HepG2 (cell line): Measurements from ENCODE around the gene SORBS2. TPM values are rescaled to one million over a fixed set of nuclear protein-coding genes. Genes with fewer than 3 reads are reported as not detected.

Experiments used
- ADNP ChIP-seq: sonication (generic); formaldehyde crosslinking; IDR thresholded peaks from 2 replicates; pipeline ENCODE4 v1.4.0; 2020; ENCODE audit warnings: missing genetic modification reagents
- ARNT2 ChIP-seq: sonication (generic); formaldehyde crosslinking; IDR thresholded peaks from 2 replicates; pipeline ENCODE4 v1.8.0; 2022; ENCODE audit warnings: mild to moderate bottlenecking, low read depth, missing genetic modification reagents, moderate library complexity
- ATRX ChIP-seq: sonication (generic); formaldehyde crosslinking; IDR thresholded peaks from 2 replicates; pipeline ENCODE4 v1.4.0; 2020; ENCODE audit warnings: missing genetic modification reagents, borderline replicate concordance
- CEBPB ChIP-seq: IDR thresholded peaks from 2 replicates; pipeline ENCODE4 v1.6.1; 2011; ENCODE audit warnings: low read depth, low read length, improper control_type of control experiment, borderline replicate concordance
- CEBPG ChIP-seq: IDR thresholded peaks from 2 replicates; pipeline ENCODE4 v1.6.1; 2016
- CHD2 ChIP-seq: IDR thresholded peaks from 2 replicates; pipeline ENCODE4 v1.6.1; 2011; ENCODE audit warnings: low read depth, low read length, improper control_type of control experiment
- FOXK1 ChIP-seq: sonication (generic); formaldehyde crosslinking; IDR thresholded peaks from 2 replicates; pipeline ENCODE4 v1.4.0; 2020; ENCODE audit warnings: low read depth, missing genetic modification reagents, borderline replicate concordance
- GATAD2A ChIP-seq: IDR thresholded peaks from 2 replicates; pipeline ENCODE4 v1.6.1; 2016
- HDAC2 ChIP-seq: sonication (generic); formaldehyde crosslinking; IDR thresholded peaks from 2 replicates; pipeline ENCODE4 v1.4.0; 2020; ENCODE audit warnings: missing genetic modification reagents
- ISX ChIP-seq: sonication (generic); formaldehyde crosslinking; conservative IDR thresholded peaks from 2 replicates; pipeline ENCODE4 v1.5.0; 2020; ENCODE audit warnings: missing genetic modification reagents
- JDP2 ChIP-seq: sonication (generic); formaldehyde crosslinking; IDR thresholded peaks from 2 replicates; pipeline ENCODE4 v1.8.1; 2022; ENCODE audit warnings: missing genetic modification reagents, borderline replicate concordance
- JUND ChIP-seq: sonication (generic); formaldehyde crosslinking; IDR thresholded peaks from 2 replicates; pipeline ENCODE4 v1.8.0; 2022; ENCODE audit warnings: mild to moderate bottlenecking, missing genetic modification reagents
- KMT2A ChIP-seq: sonication (generic); formaldehyde crosslinking; IDR thresholded peaks from 2 replicates; pipeline ENCODE4 v1.4.0; 2020; ENCODE audit warnings: missing genetic modification reagents
- NR1H2 ChIP-seq: sonication (generic); formaldehyde crosslinking; IDR thresholded peaks from 2 replicates; pipeline ENCODE4 v1.8.1; 2022; ENCODE audit warnings: low read depth, missing genetic modification reagents, borderline replicate concordance
- RORA ChIP-seq: sonication (generic); formaldehyde crosslinking; IDR thresholded peaks from 2 replicates; pipeline ENCODE4 v1.5.0; 2020; ENCODE audit warnings: mild to moderate bottlenecking, missing genetic modification reagents, moderate library complexity
- SAP130 ChIP-seq: IDR thresholded peaks from 2 replicates; pipeline ENCODE4 v1.6.1; 2016; ENCODE audit warnings: low read depth
- SOX6 ChIP-seq, 2 experiments: fragments of 450-650 bp in 1 of 2; sonication (generic) in 1 of 2; formaldehyde crosslinking in 1 of 2; IDR thresholded peaks; 2 replicates each; pipeline versions ENCODE4 v1.4.0 to v1.6.1; 2017 to 2020; ENCODE audit warnings: antibody characterized with exemption in 1 of 2, mild to moderate bottlenecking in 1 of 2, missing genetic modification reagents in 1 of 2
- SP4 ChIP-seq: sonication (generic); formaldehyde crosslinking; IDR thresholded peaks from 2 replicates; pipeline ENCODE4 v1.8.1; 2023; ENCODE audit warnings: mild to moderate bottlenecking, missing genetic modification reagents
- TCF12 ChIP-seq, 2 experiments: fragments of 450-650 bp in 1 of 2; sonication (generic) in 1 of 2; formaldehyde crosslinking in 1 of 2; IDR thresholded peaks; 2 replicates each; pipeline versions ENCODE4 v1.6.1 to v1.8.0; 2017 to 2022; ENCODE audit warnings: antibody characterized with exemption in 1 of 2, mild to moderate bottlenecking in 1 of 2, missing genetic modification reagents in 1 of 2, moderate library complexity in 1 of 2
- ZMYM4 ChIP-seq: sonication (generic); formaldehyde crosslinking; IDR thresholded peaks from 2 replicates; pipeline ENCODE4 v1.8.1; 2023; ENCODE audit warnings: mild to moderate bottlenecking, missing genetic modification reagents
- ZNF317 ChIP-seq: sonication (generic); formaldehyde crosslinking; IDR thresholded peaks from 2 replicates; pipeline ENCODE4 v1.5.0; 2020; ENCODE audit warnings: mild to moderate bottlenecking, missing genetic modification reagents
- polyA plus RNA-seq, 8 experiments: library from polyadenylated mRNA; depleted of rRNA in 3 of 8; stranded (reverse) in 7 of 8; unstranded in 1 of 8; fragments of >200 nt; fragmentation: Illumina TruSeq in 4 of 8; extraction: Trizol in 4 of 8; gene quantifications; 2 replicates each; pipeline versions ENCODE4 v1.2.1 to v1.2.3, GENCODE V29; 2011 to 2016; ENCODE audit warnings: low read depth in 4 of 8, missing spikeins in 1 of 8, mixed read lengths in 1 of 8; ENCODE audit not compliant: insufficient read depth in 1 of 8
- total RNA-seq, 5 experiments: library from RNA; depleted of rRNA; stranded (reverse); fragments of >200 nt; fragmentation: Illumina TruSeq; extraction: Trizol; gene quantifications; 2 replicates each; pipeline ENCODE4 v1.2.3, GENCODE V29; 2016; ENCODE audit warnings: low read depth in 1 of 5
- TF ChIP-seq, protein P1 (sequence below): sonication (generic); formaldehyde crosslinking; IDR thresholded peaks from 2 replicates; pipeline ENCODE4 v1.8.0; 2022; ENCODE audit warnings: low read depth, missing genetic modification reagents
- TF ChIP-seq, protein P2 (sequence below): sonication (generic); formaldehyde crosslinking; IDR thresholded peaks from 2 replicates; pipeline ENCODE4 v1.4.0; 2020; ENCODE audit warnings: missing genetic modification reagents
- TF ChIP-seq, protein P3 (sequence below): IDR thresholded peaks from 2 replicates; pipeline ENCODE4 v1.6.1; 2016; ENCODE audit warnings: low read depth, missing genetic modification reagents, missing compliant biosample characterization

The SORBS2 gene
- total and polyA plus RNA-seq, 2 of the 13 experiments (the other 11 are each of a cell fraction or from before 2014, with no cell fraction given), result 25.0 to 80.5 TPM

GRCh38 chr4:185591679-185592141 lies 220.3 kb downstream of the SORBS2 start (continued):
- TF ChIP-seq, protein P1, sequence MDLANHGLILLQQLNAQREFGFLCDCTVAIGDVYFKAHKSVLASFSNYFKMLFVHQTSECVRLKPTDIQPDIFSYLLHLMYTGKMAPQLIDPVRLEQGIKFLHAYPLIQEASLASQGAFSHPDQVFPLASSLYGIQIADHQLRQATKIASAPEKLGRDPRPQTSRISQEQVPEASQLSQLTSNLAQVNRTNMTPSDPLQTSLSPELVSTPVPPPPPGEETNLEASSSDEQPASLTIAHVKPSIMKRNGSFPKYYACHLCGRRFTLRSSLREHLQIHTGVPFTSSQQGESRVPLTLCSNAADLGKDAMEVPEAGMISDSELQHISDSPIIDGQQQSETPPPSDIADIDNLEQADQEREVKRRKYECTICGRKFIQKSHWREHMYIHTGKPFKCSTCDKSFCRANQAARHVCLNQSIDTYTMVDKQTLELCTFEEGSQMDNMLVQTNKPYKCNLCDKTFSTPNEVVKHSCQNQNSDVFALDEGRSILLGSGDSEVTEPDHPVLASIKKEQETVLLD, result no peak
- TF ChIP-seq SAP130 (CRISPR knock-in tag) (peak; percentile 42; the same call in 1 of the 2 replicates), FOXK1 (CRISPR knock-in tag) (peak; percentile 41; the same call in 1 of the 2 replicates), ADNP (CRISPR knock-in tag) (no peak), JDP2 (CRISPR knock-in tag) (no peak), ARNT2 (CRISPR knock-in tag) (no peak), HDAC2 (CRISPR knock-in tag) (peak; percentile 51; the same call in 1 of the 2 replicates), SP4 (CRISPR knock-in tag) (no peak), ZNF317 (CRISPR knock-in tag) (no peak), ATRX (CRISPR knock-in tag) (no peak), JUND (CRISPR knock-in tag) (no peak), KMT2A (no peak), CEBPG (peak; percentile 91), ZMYM4 (CRISPR knock-in tag) (0 out of 2 replicates have a peak, but pooled peaks have one; percentile 35), SOX6 (IDR thresholded peaks at IDR 0.05) (no peak), SOX6 (CRISPR knock-in tag; IDR thresholded peaks at IDR 0.05) (peak; percentile 95), CEBPB (peak; percentile 91), RORA (CRISPR knock-in tag) (no peak), NR1H2 (no peak), GATAD2A (CRISPR knock-in tag) (peak; percentile 75), TCF12 (IDR thresholded peaks at IDR 0.05) (no peak), TCF12 (CRISPR knock-in tag; IDR thresholded peaks at IDR 0.05) (no peak), CHD2 (no peak), ISX (CRISPR knock-in tag) (no peak)
- TF ChIP-seq, protein P2, sequence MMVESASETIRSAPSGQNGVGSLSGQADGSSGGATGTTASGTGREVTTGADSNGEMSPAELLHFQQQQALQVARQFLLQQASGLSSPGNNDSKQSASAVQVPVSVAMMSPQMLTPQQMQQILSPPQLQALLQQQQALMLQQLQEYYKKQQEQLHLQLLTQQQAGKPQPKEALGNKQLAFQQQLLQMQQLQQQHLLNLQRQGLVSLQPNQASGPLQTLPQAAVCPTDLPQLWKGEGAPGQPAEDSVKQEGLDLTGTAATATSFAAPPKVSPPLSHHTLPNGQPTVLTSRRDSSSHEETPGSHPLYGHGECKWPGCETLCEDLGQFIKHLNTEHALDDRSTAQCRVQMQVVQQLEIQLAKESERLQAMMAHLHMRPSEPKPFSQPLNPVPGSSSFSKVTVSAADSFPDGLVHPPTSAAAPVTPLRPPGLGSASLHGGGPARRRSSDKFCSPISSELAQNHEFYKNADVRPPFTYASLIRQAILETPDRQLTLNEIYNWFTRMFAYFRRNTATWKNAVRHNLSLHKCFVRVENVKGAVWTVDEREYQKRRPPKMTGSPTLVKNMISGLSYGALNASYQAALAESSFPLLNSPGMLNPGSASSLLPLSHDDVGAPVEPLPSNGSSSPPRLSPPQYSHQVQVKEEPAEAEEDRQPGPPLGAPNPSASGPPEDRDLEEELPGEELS, result peak; percentile 90
- TF ChIP-seq, protein P3, sequence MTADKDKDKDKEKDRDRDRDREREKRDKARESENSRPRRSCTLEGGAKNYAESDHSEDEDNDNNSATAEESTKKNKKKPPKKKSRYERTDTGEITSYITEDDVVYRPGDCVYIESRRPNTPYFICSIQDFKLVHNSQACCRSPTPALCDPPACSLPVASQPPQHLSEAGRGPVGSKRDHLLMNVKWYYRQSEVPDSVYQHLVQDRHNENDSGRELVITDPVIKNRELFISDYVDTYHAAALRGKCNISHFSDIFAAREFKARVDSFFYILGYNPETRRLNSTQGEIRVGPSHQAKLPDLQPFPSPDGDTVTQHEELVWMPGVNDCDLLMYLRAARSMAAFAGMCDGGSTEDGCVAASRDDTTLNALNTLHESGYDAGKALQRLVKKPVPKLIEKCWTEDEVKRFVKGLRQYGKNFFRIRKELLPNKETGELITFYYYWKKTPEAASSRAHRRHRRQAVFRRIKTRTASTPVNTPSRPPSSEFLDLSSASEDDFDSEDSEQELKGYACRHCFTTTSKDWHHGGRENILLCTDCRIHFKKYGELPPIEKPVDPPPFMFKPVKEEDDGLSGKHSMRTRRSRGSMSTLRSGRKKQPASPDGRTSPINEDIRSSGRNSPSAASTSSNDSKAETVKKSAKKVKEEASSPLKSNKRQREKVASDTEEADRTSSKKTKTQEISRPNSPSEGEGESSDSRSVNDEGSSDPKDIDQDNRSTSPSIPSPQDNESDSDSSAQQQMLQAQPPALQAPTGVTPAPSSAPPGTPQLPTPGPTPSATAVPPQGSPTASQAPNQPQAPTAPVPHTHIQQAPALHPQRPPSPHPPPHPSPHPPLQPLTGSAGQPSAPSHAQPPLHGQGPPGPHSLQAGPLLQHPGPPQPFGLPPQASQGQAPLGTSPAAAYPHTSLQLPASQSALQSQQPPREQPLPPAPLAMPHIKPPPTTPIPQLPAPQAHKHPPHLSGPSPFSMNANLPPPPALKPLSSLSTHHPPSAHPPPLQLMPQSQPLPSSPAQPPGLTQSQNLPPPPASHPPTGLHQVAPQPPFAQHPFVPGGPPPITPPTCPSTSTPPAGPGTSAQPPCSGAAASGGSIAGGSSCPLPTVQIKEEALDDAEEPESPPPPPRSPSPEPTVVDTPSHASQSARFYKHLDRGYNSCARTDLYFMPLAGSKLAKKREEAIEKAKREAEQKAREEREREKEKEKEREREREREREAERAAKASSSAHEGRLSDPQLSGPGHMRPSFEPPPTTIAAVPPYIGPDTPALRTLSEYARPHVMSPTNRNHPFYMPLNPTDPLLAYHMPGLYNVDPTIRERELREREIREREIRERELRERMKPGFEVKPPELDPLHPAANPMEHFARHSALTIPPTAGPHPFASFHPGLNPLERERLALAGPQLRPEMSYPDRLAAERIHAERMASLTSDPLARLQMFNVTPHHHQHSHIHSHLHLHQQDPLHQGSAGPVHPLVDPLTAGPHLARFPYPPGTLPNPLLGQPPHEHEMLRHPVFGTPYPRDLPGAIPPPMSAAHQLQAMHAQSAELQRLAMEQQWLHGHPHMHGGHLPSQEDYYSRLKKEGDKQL, result 0 out of 2 replicates have a peak, but pooled peaks have one; percentile 34
